Epithelial cell of proximal tubule (primary cell): ENCODE measurements around the gene ULBP3. TPM values are rescaled to one million over a fixed set of nuclear protein-coding genes. Genes with fewer than 3 reads are reported as not detected.

Experiments used
- DNase-seq: peaks from one replicate; pipeline ENCODE4 v3.0.0-alpha.2; 2011; ENCODE audit warnings: low read depth
- H3K4me3 ChIP-seq: 2 replicates; pipeline ENCODE4 v1.5.1; 2011; ENCODE audit warnings: low read depth, mild to moderate bottlenecking, low read length
- CTCF ChIP-seq: conservative IDR thresholded peaks from 2 replicates; pipeline ENCODE4 v1.5.1; 2012; ENCODE audit warnings: low read depth, mild to moderate bottlenecking, low read length
- total RNA-seq: library from RNA; depleted of rRNA; stranded (reverse); fragments of >200 nt; gene quantifications from 2 replicates; pipeline ENCODE4 v1.2.3, GENCODE V29; 2015

The ULBP3 gene
- total RNA-seq, 1 donor from 2014 or later: 8.2 TPM

- DNase-seq: no peak
- no peak overlapping the region for H3K4me3 ChIP-seq
- no peak for TF ChIP-seq CTCF
Measured at GRCh38 chr6:150102750-150103270, 33.9 kb upstream of the ULBP3 start.

DNA sequence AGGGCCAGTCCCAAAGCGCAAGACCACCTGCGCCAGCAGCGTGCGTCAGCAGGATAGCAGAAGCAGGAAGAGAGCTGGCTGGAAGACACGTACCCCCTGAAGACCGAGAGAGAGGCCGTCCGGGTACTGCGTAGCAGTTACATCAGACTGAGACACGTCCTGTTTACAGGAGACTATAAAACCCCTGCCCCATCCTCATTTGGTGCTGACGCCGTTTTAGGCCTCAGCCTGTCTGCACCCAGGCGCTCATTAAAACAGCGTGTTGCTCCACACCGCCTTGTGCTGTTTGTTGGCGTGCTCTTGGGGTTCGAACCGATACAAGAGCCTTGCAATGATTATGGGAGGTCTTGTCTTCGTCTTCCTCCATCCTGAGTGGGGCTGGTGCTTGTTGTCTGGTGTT is 31.8 kb upstream of the ULBP3 start:
- no peak for TF ChIP-seq CTCF
- no peak for DNase-seq
- H3K4me3 ChIP-seq: no peak overlapping the region

DNA sequence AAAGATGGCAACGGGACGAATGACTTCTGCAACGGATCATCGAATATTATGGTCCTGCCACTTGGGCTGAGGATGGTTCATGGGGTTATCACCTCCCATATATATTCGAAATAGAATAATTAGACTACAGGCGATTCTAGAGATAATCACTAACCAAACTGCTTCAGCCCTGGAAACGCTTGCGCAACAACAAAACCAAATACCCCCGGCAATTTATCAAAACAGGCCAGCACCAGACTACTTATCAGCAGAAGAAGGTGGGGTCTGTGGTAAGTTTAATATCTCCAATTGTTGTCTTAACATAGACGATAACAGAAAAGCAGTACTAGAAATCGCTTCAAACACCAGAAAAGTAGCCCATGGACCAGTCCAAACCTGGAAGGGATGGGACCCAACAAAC is 31.0 kb upstream of the ULBP3 start:
- TF ChIP-seq CTCF: no peak
- no peak overlapping the region for H3K4me3 ChIP-seq
- DNase-seq: no peak

GRCh38 chr6:150099546-150099945 is 30.6 kb upstream of the ULBP3 start:
- no peak for DNase-seq
- no peak for TF ChIP-seq CTCF
- no peak overlapping the region for H3K4me3 ChIP-seq

GRCh38 chr6:150098155-150098554 is 29.2 kb upstream of the ULBP3 start:
- DNase-seq: no peak
- H3K4me3 ChIP-seq: no peak overlapping the region
- TF ChIP-seq CTCF: no peak

DNA sequence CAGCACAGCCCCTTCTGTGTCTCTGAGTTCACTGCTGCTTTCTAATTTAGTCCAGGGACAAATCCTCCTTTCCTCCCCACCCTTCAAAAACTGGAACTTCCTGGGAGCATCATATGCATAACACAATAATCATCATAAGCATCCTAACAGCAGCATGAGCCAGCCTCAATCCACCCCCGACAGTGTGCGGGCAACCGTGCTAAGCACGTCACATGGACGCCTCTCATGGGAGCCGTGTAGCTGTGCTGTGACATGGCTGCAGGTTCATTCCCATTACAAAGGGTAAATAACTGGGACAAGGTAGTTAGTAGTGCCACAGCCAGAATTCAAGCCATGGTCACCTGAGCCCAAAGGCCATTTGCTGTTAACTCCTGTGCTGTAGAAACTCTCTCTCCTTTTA is 24.5 kb upstream of the ULBP3 start:
- no peak overlapping the region for H3K4me3 ChIP-seq
- no peak for DNase-seq
- no peak for TF ChIP-seq CTCF

- no peak for DNase-seq
- TF ChIP-seq CTCF: no peak
- H3K4me3 ChIP-seq: no peak overlapping the region
Measured at GRCh38 chr6:150091476-150091875, 22.6 kb upstream of the ULBP3 start.
